A172 (cell line): ENCODE measurements around the gene CORIN. TPM values are rescaled to one million over a fixed set of nuclear protein-coding genes. Genes with fewer than 3 reads are reported as not detected.
A peak's percentile ranks its signal among the peaks of the same experiment; 100 is the strongest.
"Not testable (repeated sequence)": the region's sequence is repeated elsewhere in the genome, so short reads cannot be mapped to it uniquely, and the experiment has no call there.

Source experiments
- DNase-seq: peaks from one replicate; pipeline ENCODE4 v3.0.0-alpha.2; 2015; ENCODE audit warnings: low spot score
- total RNA-seq: library from RNA; depleted of rRNA; stranded (reverse); fragments of >200 nt; shearing (Covaris generic); gene quantifications from 2 replicates; pipeline ENCODE4 v1.2.3, GENCODE V29; 2014

CORIN gene
- total RNA-seq, 1 experiment from 2014 or later: not detected

GRCh38 chr4:47691757-47692383, 146.0 kb downstream of the CORIN start:
- not testable (repeated sequence) for DNase-seq

GRCh38 chr4:47690611-47691010, 147.3 kb downstream of the CORIN start:
- no peak for DNase-seq

GRCh38 chr4:47686294-47686872, 151.5 kb downstream of the CORIN start:
- peak; percentile 48 for DNase-seq

- no peak for DNase-seq
These were observed 162.1 kb downstream of the CORIN start for GRCh38 chr4:47675806-47676205.

GRCh38 chr4:47674144-47674543, 163.7 kb downstream of the CORIN start:
- no peak for DNase-seq

- no peak for DNase-seq
These were observed 165.2 kb downstream of the CORIN start for GRCh38 chr4:47672696-47673095.

- DNase-seq: no peak
These were observed 167.9 kb downstream of the CORIN start for GRCh38 chr4:47669946-47670345.

- peak; percentile 19 for DNase-seq
These were observed 169.0 kb downstream of the CORIN start for GRCh38 chr4:47668810-47669408.

- no peak for DNase-seq
These were observed 169.6 kb downstream of the CORIN start for GRCh38 chr4:47668256-47668655.

- no peak for DNase-seq
These were observed 170.3 kb downstream of the CORIN start for GRCh38 chr4:47667552-47667951.

GRCh38 chr4:47664051-47664826, 173.6 kb downstream of the CORIN start:
- no peak for DNase-seq

GRCh38 chr4:47662975-47663374, 174.9 kb downstream of the CORIN start:
- DNase-seq: no peak

GRCh38 chr4:47661741-47662140, 176.1 kb downstream of the CORIN start:
- DNase-seq: no peak

GRCh38 chr4:47659342-47659741, 178.5 kb downstream of the CORIN start:
- DNase-seq: no peak

GRCh38 chr4:47654972-47655693, 182.7 kb downstream of the CORIN start:
- DNase-seq: no peak

GRCh38 chr4:47652092-47652491, 185.8 kb downstream of the CORIN start:
- DNase-seq: no peak

GRCh38 chr4:47651231-47651630, 186.6 kb downstream of the CORIN start:
- DNase-seq: no peak

- no peak for DNase-seq
These were observed 187.2 kb downstream of the CORIN start for GRCh38 chr4:47650584-47651130.

GRCh38 chr4:47647544-47647943, 190.3 kb downstream of the CORIN start:
- no peak for DNase-seq

- DNase-seq: no peak
These were observed 190.8 kb downstream of the CORIN start for GRCh38 chr4:47647029-47647428.

GRCh38 chr4:47646372-47646771, 191.5 kb downstream of the CORIN start:
- DNase-seq: no peak

- DNase-seq: no peak
These were observed 194.0 kb downstream of the CORIN start for GRCh38 chr4:47643845-47644244.
